ENCODE results near the gene ZNF565. TPM values are rescaled to one million over a fixed set of nuclear protein-coding genes. Genes with fewer than 3 reads are reported as not detected.
A peak's percentile ranks its signal among the peaks of the same experiment; 100 is the strongest.
"Not testable (repeated sequence)": the region's sequence is repeated elsewhere in the genome, so short reads cannot be mapped to it uniquely, and the experiment has no call there.

Gene ZNF565
- total RNA-seq, 1 donor = 6.9 TPM

DNA sequence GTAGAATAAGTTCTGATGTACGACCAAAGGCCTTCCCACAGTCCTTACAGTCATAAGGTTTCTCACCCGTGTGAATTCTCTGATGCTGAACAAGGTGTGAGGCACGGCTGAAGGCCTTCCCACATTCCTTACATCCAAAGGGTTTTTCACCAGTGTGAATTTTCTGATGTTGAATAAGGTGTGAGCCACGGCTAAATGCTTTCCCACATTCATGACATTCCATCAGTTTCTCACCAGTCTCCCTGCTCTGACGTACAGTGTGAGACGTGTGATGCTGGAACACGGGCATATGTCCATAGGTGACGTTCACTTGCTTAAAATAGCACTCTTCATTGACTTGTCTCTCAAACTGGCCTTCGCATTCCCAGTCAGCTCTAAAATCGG lies 31.2 kb downstream of the ZNF565 start:
- Histone ChIP-seq H4K20me1 (ENCODE audit: insufficient read depth, low read length) (no peaks in the 10 kb centered on the region), H3K79me2 (ENCODE audit: insufficient read depth, low read length) (no peaks in the 10 kb centered on the region), H2AFZ (ENCODE audit: low read length) (no peak overlapping the region), H3K9me3 (ENCODE audit: low read depth, low read length) (no peaks in the 10 kb centered on the region), H3K4me2 (ENCODE audit: insufficient read depth, low read length) (no peak overlapping the region), H3K27me3 (ENCODE audit: insufficient read depth, low read length) (no peaks in the 10 kb centered on the region), H3K27ac (ENCODE audit: low read depth, low read length) (peak overlapping the region; percentile 13), H3K4me3 (ENCODE audit: insufficient read depth, low read length) (no peak overlapping the region), H3K36me3 (ENCODE audit: insufficient read depth, low read length) (peaks cover 17% of the 10 kb centered on the region), H3K4me1 (ENCODE audit: insufficient read depth, low read length) (no peaks in the 10 kb centered on the region)
- DNase-seq (ENCODE audit: insufficient read length, low spot score, missing footprints) = no peak
- no peak for TF ChIP-seq CTCF (IDR thresholded peaks at IDR 0.05; ENCODE audit: extremely low read depth, low read depth, low read length)

DNA sequence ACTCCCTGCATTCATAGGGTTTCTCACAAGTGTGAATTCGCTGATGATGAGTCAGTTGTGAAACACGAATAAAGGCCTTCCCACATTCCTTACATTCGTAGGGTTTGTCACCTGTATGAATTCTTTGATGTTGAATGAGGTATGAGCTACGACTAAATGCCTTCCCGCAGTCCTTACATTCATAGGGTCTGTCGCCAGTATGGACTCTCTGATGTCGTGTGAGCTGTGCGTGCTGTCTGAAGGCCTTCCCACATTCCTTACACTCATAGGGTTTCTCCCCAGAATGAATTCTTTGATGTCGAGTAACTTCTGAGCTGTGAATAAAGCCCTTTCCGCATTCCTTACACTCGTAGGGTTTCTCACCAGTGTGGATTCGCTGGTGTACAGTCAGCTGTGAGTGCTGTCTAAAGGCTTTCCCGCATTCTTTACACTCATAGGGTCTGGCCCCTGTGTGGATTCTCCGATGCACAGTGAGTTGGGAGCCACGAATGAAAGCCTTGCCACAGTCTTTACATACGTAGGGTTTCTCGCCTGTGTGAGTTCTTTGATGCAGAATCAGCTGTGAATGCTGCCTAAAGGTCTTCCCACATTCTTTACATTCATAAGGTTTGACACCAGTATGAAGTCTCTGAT lies 31.7 kb downstream of the ZNF565 start:
- H3K9me3 ChIP-seq (ENCODE audit: low read depth, low read length) = no peaks in the 10 kb centered on the region
- no peak for TF ChIP-seq CTCF (IDR thresholded peaks at IDR 0.05; ENCODE audit: extremely low read depth, low read depth, low read length)
- no peaks in the 10 kb centered on the region for H4K20me1 ChIP-seq (ENCODE audit: insufficient read depth, low read length)
- H3K27me3 ChIP-seq (ENCODE audit: insufficient read depth, low read length) = no peaks in the 10 kb centered on the region
- no peak overlapping the region for H3K4me3 ChIP-seq (ENCODE audit: insufficient read depth, low read length)
- H3K27ac ChIP-seq (ENCODE audit: low read depth, low read length) = peak overlapping the region; percentile 13
- no peaks in the 10 kb centered on the region for H3K4me1 ChIP-seq (ENCODE audit: insufficient read depth, low read length)
- no peak overlapping the region for H3K4me2 ChIP-seq (ENCODE audit: insufficient read depth, low read length)
- no peak for DNase-seq (ENCODE audit: insufficient read length, low spot score, missing footprints)
- peaks cover 17% of the 10 kb centered on the region for H3K36me3 ChIP-seq (ENCODE audit: insufficient read depth, low read length)
- H3K79me2 ChIP-seq (ENCODE audit: insufficient read depth, low read length) = no peaks in the 10 kb centered on the region
- H2AFZ ChIP-seq (ENCODE audit: low read length) = no peak overlapping the region

- not testable (repeated sequence) for H2AFZ ChIP-seq (ENCODE audit: low read length); H3K79me2 ChIP-seq (ENCODE audit: insufficient read depth, low read length); H3K4me3 ChIP-seq (ENCODE audit: insufficient read depth, low read length); H3K9me3 ChIP-seq (ENCODE audit: low read depth, low read length); H3K27me3 ChIP-seq (ENCODE audit: insufficient read depth, low read length); H3K4me1 ChIP-seq (ENCODE audit: insufficient read depth, low read length); H4K20me1 ChIP-seq (ENCODE audit: insufficient read depth, low read length); DNase-seq (ENCODE audit: insufficient read length, low spot score, missing footprints); H3K4me2 ChIP-seq (ENCODE audit: insufficient read depth, low read length); H3K27ac ChIP-seq (ENCODE audit: low read depth, low read length)
- H3K36me3 ChIP-seq (ENCODE audit: insufficient read depth, low read length) = peaks cover 13% of the 10 kb centered on the region
Measured at GRCh38 chr19:36179077-36179476, 35.4 kb downstream of the ZNF565 start.

GRCh38 chr19:36173846-36174245 lies 40.6 kb downstream of the ZNF565 start:
- not testable (repeated sequence) for H3K4me3 ChIP-seq (ENCODE audit: insufficient read depth, low read length); H3K27me3 ChIP-seq (ENCODE audit: insufficient read depth, low read length); H3K9me3 ChIP-seq (ENCODE audit: low read depth, low read length); H3K4me1 ChIP-seq (ENCODE audit: insufficient read depth, low read length); H3K27ac ChIP-seq (ENCODE audit: low read depth, low read length); H3K79me2 ChIP-seq (ENCODE audit: insufficient read depth, low read length); H4K20me1 ChIP-seq (ENCODE audit: insufficient read depth, low read length); H2AFZ ChIP-seq (ENCODE audit: low read length); DNase-seq (ENCODE audit: insufficient read length, low spot score, missing footprints); H3K36me3 ChIP-seq (ENCODE audit: insufficient read depth, low read length); H3K4me2 ChIP-seq (ENCODE audit: insufficient read depth, low read length)

DNA sequence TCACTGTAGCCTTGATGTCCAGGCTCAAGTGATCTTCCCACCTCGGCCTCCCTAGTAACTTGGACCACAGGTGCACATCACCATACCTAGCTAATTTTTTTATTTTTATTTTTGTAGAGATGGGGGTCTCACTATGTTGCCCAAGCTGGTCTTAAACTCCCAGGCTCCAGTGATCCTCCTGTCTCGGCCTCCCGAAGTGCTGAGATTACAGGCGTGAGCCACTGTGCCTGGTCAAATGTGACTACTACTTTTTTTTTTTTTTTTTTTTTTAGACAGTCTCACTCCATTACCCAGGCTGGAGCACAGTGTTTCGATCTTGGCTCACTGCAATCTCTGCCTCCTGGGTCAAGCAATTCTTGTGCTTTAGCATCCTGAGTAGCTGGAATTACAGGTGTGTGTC lies 41.6 kb downstream of the ZNF565 start:
- no peaks in the 10 kb centered on the region for H4K20me1 ChIP-seq (ENCODE audit: insufficient read depth, low read length)
- no peaks in the 10 kb centered on the region for H3K27me3 ChIP-seq (ENCODE audit: insufficient read depth, low read length)
- no peaks in the 10 kb centered on the region for H3K9me3 ChIP-seq (ENCODE audit: low read depth, low read length)
- no peak overlapping the region for H3K27ac ChIP-seq (ENCODE audit: low read depth, low read length)
- H3K79me2 ChIP-seq (ENCODE audit: insufficient read depth, low read length) = no peaks in the 10 kb centered on the region
- H2AFZ ChIP-seq (ENCODE audit: low read length) = no peak overlapping the region
- H3K4me2 ChIP-seq (ENCODE audit: insufficient read depth, low read length) = no peak overlapping the region
- no peaks in the 10 kb centered on the region for H3K36me3 ChIP-seq (ENCODE audit: insufficient read depth, low read length)
- H3K4me3 ChIP-seq (ENCODE audit: insufficient read depth, low read length) = no peak overlapping the region
- peaks cover 3% of the 10 kb centered on the region for H3K4me1 ChIP-seq (ENCODE audit: insufficient read depth, low read length)
- no peak for TF ChIP-seq CTCF (IDR thresholded peaks at IDR 0.05; ENCODE audit: extremely low read depth, low read depth, low read length)
- no peak for DNase-seq (ENCODE audit: insufficient read length, low spot score, missing footprints)
